Activated gamma-delta T cell treated with Interleukin-2 at 50 U/mL for 16 hours (primary cell): ENCODE results near the gene AUTS2.

ENCODE experiments used
- DNase-seq: peaks from one replicate; pipeline ENCODE4 v3.0.0-alpha.2; 2020

Gene AUTS2

GRCh38 chr7:69799990-69800389 lies 201.7 kb downstream of the AUTS2 start:
- DNase-seq, result no peak

- DNase-seq, result no peak
Measured at GRCh38 chr7:69800495-69800894, 202.2 kb downstream of the AUTS2 start.

DNA sequence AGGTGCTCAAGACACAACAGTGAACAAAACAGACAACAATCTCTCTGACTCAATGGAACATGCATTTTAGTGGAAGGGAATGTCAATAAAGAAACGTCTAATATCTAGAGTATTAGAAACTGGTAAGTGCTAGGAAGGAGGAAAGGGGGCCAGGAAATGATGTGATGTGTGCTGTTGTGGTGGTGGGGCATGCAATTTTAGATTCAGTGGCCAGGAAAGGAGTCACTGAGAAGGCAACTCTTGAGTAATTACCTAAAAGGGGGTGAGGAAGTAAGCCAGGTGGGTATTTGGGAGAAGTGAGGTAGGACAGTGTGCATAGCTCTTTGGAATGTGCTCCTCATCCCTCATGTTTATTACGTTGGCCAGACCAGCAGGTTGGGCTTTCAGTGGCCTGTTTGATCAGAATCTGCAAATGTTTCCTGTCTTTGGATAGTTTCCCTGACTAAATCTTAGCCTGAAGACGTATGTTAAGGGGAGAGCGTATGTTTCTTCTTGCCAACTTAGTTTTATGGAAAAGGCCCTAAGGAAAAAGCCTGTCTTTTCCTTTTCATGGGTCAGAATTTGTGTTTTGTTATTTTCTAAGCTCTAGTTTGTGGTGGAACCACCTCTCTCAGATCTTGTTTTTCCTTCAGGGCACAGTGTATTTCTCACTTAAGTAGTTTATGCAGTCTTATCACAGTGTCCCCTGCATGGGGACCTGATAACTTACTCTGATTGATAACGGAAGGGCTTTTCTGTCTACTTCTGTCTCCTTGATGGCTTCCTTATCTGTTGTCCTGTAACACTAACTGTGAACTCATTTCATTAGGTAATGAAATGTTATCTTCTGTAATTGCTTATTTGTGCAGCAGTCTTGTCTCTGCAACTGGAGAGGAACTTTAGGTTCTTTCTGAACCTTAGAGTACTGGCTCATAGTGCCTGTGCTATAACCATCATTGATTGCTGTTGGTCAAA lies 203.7 kb downstream of the AUTS2 start:
- DNase-seq, result no peak

DNA sequence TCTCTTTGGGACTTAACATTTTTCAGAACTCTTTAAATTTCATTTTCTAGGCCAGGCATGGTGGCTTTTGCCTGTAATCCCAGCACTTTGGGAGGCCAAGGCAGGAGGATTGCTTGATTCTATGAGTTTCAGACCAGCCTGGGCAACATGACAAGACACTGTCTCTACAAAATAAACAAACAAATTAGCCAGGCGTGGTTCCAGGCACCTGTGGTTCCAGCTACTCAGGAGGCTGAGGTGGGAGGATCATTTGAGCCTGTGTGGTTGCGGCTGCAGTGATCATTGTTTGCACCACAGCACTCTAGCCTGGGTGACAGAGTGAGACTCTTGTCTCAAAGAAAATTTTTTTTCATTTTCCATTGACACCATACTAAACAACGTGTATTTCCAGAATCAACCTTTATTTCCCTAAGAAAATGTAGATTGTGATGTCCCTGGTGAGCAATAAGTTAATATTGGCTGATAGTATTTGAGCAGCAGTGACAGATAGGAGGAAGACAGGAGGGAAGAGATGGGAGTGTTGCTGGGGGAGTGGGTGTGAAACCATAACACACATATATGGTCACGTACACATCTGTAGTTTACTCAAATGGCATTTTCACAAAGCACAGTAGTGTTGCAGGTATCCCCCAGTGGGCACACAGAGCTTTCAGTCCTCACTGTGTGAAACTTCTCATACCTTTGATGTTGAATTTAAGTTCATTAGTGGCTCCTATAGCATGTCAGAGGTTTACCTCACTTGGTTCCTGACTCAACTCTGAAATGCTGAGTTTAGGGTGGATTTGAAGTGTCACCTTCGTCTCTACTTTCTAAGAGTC lies 205.6 kb downstream of the AUTS2 start:
- DNase-seq, result no peak

DNA sequence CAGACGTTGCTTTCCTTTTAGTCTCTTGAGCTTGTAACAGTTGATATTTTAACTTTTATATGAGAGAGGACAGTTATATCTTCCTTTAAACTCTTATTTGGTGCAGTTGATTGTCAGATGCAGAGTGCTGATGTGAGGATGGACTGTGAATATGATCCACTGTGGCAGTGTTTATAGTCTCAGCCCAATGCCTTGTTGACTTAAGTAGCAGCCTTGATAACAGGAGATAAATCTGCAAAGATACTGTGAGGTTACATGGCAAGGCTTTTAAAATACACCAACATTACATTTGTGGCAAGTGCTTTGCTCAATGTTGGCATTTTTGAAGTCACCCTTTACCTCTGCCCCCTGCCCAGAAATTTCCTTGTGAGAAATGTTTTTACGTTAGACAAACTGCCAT lies 206.7 kb downstream of the AUTS2 start:
- no peak for DNase-seq

DNA sequence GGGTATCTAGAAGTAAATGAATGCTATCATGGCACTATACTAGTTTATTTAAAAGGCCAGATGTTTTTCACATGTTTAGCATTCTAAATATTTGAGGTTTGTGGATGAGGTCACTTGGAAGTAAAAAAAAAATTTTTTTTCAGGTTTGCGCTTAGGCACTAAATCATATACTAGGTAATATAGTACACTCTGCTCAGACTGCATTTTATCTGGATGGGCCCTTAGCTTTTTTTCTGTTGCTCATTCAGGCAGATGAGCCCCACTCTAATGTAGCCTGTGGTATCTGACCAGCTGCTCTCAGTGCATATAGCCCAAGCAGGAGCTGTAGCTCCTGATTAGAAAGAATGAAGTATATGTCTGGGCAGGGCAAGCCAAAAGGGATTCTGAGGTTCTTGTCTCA lies 210.1 kb downstream of the AUTS2 start:
- DNase-seq, result no peak

DNA sequence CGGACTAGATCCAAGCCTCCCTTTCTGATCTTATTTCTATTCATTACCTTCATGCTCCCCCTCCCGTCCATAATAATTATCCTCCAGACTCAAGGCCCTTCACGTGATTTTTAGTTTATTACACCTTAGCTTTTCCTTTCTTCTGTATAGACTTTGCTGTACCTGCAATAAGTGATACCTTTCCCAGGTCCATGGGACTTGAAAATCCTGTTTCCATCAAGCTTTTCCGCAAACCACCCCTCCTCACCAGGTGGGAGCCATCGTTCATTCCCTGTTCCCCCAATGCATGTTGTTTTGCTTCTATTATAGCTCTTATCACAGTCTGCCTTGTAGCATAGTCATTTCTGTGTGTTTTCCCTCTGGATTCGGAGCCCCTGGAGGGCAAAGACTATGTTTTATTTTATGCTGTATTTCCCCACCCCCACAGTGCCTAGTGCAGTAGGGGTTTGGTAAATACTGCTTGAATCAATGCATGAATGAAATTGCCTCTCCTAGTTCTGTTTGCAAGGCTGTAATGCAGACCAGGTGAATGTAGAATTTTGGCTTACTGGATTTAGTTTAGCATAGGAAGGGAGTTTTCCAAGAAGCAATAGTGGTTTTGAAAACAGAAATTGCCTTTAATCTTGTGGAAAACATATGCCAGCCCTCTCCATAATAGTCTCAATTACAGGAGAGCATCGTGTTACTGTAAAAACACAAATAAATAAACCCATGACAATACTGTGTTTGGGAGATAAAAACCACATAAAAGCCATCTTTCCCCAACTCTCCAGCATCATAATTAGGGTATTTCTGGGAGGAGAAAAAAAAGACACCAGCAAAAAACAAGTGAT lies 213.4 kb downstream of the AUTS2 start:
- DNase-seq, result no peak

DNA sequence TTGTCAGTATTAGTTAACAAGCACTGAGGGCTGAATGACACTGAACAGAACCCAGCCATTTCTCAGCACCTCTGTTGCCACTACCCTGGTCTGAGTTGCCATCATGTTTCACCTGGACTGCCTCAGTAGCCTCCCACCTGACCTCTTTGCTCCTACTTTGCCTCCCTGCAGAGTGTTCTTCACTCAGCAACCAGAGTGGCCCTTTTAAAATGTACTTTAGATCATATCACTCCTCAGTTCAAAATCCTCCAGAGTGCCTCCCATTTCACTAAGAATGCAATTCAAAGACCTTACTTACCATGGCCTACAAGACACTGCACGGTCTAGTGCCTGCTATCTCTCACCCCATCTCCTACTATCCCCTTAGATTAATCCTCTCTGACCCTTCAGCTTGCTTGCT lies 214.5 kb downstream of the AUTS2 start:
- DNase-seq, result no peak

DNA sequence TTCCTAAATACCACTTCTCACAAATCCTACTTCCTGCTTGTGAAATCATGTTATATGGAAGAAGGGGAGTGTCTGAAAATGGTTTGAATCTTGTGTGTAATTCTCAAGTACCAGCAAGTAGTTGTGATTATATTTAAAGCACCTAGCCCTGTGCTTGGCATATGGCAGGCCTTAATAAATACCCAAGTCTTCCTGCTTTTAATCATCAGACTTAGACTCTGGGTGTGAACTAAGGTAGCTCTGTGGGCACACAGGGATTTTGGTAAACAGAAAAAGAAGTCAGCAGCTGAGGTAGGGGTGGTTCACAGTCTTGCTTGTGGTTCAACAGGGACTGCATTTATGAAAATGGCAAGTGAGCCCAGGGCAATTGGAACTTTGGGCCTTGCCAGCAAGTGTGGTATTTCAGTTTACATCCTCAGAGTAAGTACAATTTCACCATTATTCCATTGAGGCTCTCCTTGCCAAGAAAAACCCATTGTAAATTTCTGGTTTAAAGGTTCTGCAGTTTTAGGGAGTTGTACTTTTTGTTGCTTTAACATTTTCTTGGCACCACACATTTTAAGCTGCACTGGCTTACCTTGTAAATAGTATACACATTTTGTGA lies 215.5 kb downstream of the AUTS2 start:
- DNase-seq, result no peak

- DNase-seq, result no peak
Measured at GRCh38 chr7:69814421-69814962, 216.2 kb downstream of the AUTS2 start.

- no peak for DNase-seq
Measured at GRCh38 chr7:69816501-69816900, 218.2 kb downstream of the AUTS2 start.

DNA sequence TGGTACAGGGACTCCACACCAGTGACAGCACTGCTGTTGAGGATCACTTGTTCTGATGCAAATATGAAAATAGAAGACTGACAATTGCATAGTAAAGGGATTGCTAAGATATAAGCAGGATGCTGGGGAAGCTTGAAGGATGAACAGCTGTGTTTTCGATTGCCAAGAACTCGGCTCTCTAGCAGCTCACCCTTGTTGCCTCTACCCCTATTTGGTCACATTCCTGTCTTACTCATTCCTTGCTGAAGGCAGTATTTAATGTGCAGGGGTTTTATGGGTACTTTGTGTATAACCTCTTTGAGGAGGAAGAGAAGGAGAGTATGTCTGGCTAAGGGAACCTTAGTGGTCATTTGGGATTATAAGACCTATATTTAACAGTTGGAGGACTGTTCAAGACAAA lies 218.8 kb downstream of the AUTS2 start:
- no peak for DNase-seq

- no peak for DNase-seq
Measured at GRCh38 chr7:69817841-69818635, 219.8 kb downstream of the AUTS2 start.

DNA sequence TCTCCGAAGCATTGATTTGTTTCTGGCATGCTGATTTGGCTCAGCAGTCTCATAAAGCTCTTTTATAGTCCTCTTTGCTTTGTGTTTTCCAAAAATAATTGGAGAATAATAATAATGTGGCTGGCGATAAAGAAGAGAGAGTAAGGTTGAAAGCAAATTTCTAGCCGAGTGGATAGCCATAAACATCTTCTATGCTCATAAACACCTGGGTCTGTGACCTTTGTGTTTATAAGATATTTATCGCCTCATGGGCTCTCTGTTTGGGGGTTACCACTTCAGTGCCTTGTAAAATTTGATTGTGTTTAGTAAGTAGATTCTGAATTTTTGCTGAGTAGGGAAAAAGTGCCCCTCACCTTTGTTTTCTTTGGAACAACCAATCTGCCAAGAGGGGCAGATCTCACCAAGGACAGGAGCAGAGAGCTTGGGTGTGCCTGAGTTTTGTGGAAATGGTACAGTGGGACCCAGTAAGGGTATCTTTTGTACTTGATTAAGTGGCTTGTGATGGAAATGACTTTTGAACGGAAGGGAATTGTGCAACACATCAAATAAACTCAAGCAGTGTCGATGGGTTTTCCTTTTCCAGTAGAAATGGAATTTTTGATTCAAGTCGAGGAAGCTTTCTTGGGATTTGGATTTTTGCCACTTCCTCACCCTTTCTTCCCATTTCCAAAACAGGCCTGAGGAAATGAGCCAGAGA lies 220.5 kb downstream of the AUTS2 start:
- no peak for DNase-seq

GRCh38 chr7:69819333-69819705 lies 221.0 kb downstream of the AUTS2 start:
- no peak for DNase-seq

GRCh38 chr7:69820479-69821192 lies 222.4 kb downstream of the AUTS2 start:
- no peak for DNase-seq

DNA sequence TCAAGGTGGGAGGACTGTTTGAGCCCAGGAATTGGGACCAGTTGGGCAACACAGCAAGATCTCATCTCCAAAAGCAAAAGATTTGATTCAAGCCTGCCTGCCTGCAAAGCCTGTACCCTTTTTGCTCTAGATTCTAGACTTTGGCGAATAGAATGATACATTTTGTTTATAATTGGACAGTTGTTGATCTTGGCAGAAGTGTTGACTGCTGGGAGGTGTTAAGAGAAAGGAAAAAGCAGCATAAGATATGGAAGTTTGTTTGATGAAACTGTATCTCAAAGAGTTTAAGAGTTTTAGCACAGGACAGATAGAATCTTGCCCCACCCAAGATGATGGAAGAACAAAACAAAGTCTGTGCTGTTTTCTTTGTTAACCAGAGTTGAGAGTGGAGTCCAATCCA lies 224.1 kb downstream of the AUTS2 start:
- DNase-seq, result no peak

- DNase-seq, result no peak
Measured at GRCh38 chr7:69823151-69823744, 225.0 kb downstream of the AUTS2 start.

DNA sequence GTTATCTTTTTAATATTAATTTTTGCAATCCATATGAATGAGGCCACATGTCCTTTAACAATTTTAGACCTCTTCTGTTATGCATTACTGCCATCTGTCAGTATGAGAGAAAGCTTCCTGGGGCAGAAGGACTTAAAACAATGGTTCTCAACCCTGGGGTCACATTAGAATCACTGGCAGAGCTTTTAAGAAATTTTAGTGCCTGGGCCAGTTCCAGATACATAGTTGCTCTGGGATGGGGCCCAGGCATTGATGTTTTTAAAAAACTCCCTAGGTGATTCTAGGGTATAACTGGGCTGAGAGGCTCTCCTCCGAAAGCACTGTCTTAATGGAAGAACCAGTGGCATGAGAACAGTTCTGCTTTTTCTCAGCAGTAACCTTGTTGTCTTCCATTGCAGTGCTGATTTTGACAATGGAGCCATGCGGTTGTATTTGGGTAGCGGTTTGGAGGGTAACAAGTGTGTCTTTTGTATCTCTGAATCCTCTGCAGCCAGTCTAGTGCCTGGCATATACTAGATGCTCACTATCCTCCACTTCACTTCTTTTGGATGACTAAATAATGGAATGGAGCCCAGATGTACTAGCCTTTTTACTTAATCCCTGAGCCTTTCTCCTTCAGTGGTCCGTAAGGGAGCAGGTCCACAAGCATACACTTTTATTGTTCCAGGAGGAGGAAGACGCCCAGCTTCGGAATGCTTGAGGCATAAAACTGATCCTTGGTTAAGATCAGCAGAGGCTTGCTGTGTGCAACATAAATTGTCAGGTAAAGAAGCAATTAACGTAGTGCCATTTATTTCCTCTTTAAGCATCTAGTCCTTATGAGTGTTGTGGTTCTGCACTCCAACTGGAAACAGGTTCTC lies 227.1 kb downstream of the AUTS2 start:
- no peak for DNase-seq
